COLO668 (cell line): ENCODE measurements around the gene RASA3.

Experiments used
- DNase-seq: peaks from one replicate; lab custom pipeline; 2025; ENCODE audit not compliant: unreplicated experiment; lab: John Stamatoyannopoulos, UW

Gene RASA3

GRCh38 chr13:114011226-114011625, 121.2 kb downstream of the RASA3 start:
- DNase-seq, result no peak

- no peak for DNase-seq
These were observed 121.9 kb downstream of the RASA3 start for GRCh38 chr13:114010401-114011101.

GRCh38 chr13:114009590-114010400, 122.6 kb downstream of the RASA3 start:
- no peak for DNase-seq

- no peak for DNase-seq
These were observed 123.3 kb downstream of the RASA3 start for GRCh38 chr13:114008964-114009589.

- DNase-seq, result no peak
These were observed 124.9 kb downstream of the RASA3 start for GRCh38 chr13:114007566-114007965.

- no peak for DNase-seq
These were observed 127.2 kb downstream of the RASA3 start for GRCh38 chr13:114005206-114005724.

GRCh38 chr13:114004420-114005205, 127.8 kb downstream of the RASA3 start:
- DNase-seq, result no peak

- DNase-seq, result no peak
These were observed 129.6 kb downstream of the RASA3 start for GRCh38 chr13:114002771-114003321.

GRCh38 chr13:114002009-114002544, 130.3 kb downstream of the RASA3 start:
- no peak for DNase-seq

GRCh38 chr13:114001331-114002008, 131.0 kb downstream of the RASA3 start:
- DNase-seq, result no peak

- no peak for DNase-seq
These were observed 132.0 kb downstream of the RASA3 start for GRCh38 chr13:114000151-114001040.

- no peak for DNase-seq
These were observed 132.9 kb downstream of the RASA3 start for GRCh38 chr13:113999618-113999910.

GRCh38 chr13:113998781-113999617, 133.4 kb downstream of the RASA3 start:
- no peak for DNase-seq

- DNase-seq, result no peak
These were observed 134.3 kb downstream of the RASA3 start for GRCh38 chr13:113997845-113998751.

GRCh38 chr13:113996912-113997745, 135.3 kb downstream of the RASA3 start:
- no peak for DNase-seq
